Rectal smooth muscle tissue (tissue), 1 donor: ENCODE data around the gene ZNF808.
A peak's percentile ranks its signal among the peaks of the same experiment; 100 is the strongest.
"Not testable (repeated sequence)": the region's sequence is repeated elsewhere in the genome, so short reads cannot be mapped to it uniquely, and the experiment has no call there.

Source experiments
- H3K27ac ChIP-seq: one replicate; pipeline ENCODE4 v1.7.0; 2013; ENCODE audit warnings: low read depth, low read length, inconsistent platforms
- H3K27me3 ChIP-seq: one replicate; pipeline ENCODE4 v1.7.0; 2013; ENCODE audit warnings: low read length; ENCODE audit not compliant: control insufficient read depth, insufficient read depth
- H3K36me3 ChIP-seq: one replicate; pipeline ENCODE4 v1.7.0; 2013; ENCODE audit warnings: low read length; ENCODE audit not compliant: control insufficient read depth, insufficient read depth
- H3K4me1 ChIP-seq: one replicate; pipeline ENCODE4 v1.7.0; 2013; ENCODE audit warnings: low read length; ENCODE audit not compliant: control insufficient read depth, insufficient read depth
- H3K4me3 ChIP-seq: one replicate; pipeline ENCODE4 v1.7.0; 2013; ENCODE audit warnings: low read length
- H3K9ac ChIP-seq: one replicate; pipeline ENCODE4 v1.7.0; 2013; ENCODE audit warnings: low read length

ZNF808 gene

GRCh38 chr19:52570000-52570861 lies 42.8 kb downstream of the ZNF808 start, which contains the start of gene ZNF701:
Gene ZNF701 (plus strand): TSS chr19:52570287. CDS start chr19:52574148, 3,861 bp downstream.
- H3K27ac ChIP-seq = peak within 1 kb of the TSS; percentile 80

DNA sequence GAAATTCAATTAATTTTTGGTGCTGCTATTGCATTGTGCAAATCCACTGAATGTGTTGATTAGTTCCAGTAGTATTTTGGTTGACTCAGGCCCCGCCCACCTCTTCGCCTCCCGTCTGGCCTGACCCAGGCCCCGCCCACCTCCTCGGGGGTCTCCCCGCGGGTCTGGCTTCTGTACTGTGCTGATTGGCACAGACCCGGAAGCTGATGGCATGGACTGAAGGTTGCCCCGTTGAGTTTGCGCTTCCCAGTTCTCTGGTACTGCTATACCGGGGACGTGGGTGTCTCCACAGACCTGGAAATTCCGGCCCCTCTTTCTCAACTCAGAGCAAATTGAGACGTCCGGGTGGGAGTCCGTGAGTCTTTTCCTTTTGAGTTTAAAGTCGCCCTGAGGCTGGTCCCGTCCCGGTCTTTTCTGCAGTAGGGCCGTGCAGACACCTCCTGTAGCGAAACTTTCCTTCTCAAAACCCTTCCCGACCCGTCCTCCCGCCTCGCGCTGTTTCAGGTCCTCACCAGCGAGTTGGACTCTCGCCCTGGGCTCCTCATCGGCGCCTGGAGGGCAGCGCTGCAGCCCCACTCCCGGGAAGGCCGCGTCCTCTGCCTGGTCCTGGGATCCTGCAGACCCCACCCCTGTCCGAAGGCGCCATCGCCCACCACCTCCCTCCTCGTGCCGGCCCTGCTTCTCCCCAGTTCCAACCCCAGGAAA lies 57.4 kb downstream of the ZNF808 start:
- H3K4me3 ChIP-seq = no peak overlapping the region
- H3K27me3 ChIP-seq = no peaks in the 10 kb centered on the region
- H3K27ac ChIP-seq = no peak overlapping the region
- H3K9ac ChIP-seq = no peak overlapping the region
- H3K36me3 ChIP-seq = peaks cover 12% of the 10 kb centered on the region
- H3K4me1 ChIP-seq = no peaks in the 10 kb centered on the region

More at GRCh38 chr19:52570000-52570861, 42.8 kb downstream of the ZNF808 start, which contains the start of gene ZNF701:
- Histone ChIP-seq H3K4me1 (no peaks in the 10 kb centered on the region), H3K9ac (peak within 1 kb of the TSS; percentile 81), H3K4me3 (peak within 1 kb of the TSS; percentile 92), H3K27me3 (no peaks in the 10 kb centered on the region), H3K36me3 (peaks cover 14% of the 10 kb centered on the region)

DNA sequence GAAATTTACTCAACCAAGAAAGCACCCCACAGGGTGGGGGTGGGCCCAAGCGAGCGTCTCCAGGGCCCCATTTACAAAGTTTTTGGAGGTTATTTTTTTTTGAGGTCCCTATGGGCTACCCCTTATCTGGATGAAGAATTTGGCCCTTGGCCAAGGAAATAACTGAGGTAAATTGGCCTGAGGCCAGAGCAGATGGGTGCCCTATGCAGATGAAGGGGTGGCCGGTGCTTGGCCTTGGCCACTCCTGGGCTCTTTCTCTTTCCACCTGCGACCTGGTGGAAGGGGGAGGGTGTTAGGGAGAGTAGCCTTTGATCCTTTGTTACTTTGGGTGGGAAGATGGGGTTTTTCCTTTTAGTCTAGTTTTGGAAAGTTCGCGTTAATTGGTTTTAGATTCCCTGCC lies 58.1 kb downstream of the ZNF808 start:
- Histone ChIP-seq H3K9ac (no peak overlapping the region), H3K4me3 (no peak overlapping the region), H3K27me3 (no peaks in the 10 kb centered on the region), H3K27ac (no peak overlapping the region), H3K4me1 (no peaks in the 10 kb centered on the region), H3K36me3 (peaks cover 8% of the 10 kb centered on the region)

- no peak overlapping the region for H3K9ac ChIP-seq
- peaks cover 6% of the 10 kb centered on the region for H3K36me3 ChIP-seq
- no peaks in the 10 kb centered on the region for H3K27me3 ChIP-seq
- no peaks in the 10 kb centered on the region for H3K4me1 ChIP-seq
- no peak overlapping the region for H3K4me3 ChIP-seq
- H3K27ac ChIP-seq = no peak overlapping the region
Observed at GRCh38 chr19:52590728-52591127, 63.3 kb downstream of the ZNF808 start.

DNA sequence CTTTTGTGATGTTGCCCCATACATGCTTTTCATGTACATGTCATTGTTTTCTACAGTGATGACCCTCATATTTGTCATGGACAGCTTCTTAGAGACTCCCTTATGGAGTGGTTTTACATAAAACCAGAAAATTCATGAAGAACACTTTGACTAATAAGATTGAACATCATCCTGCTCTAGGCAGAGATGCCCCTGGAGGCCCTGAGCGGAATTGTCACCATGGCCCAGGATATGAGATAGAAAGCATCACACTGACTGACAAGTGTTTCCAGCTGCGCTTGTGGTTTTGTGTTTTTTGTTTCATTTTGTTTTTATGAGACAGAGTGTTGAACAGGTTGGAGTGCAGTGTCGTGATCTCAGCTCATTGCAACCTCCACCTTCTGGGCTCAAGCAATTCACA lies 64.8 kb downstream of the ZNF808 start:
- peaks cover 6% of the 10 kb centered on the region for H3K36me3 ChIP-seq
- no peak overlapping the region for H3K27ac ChIP-seq
- H3K4me3 ChIP-seq = no peak overlapping the region
- no peaks in the 10 kb centered on the region for H3K27me3 ChIP-seq
- no peaks in the 10 kb centered on the region for H3K4me1 ChIP-seq
- H3K9ac ChIP-seq = no peak overlapping the region

- not testable (repeated sequence) for H3K4me1 ChIP-seq, H3K36me3 ChIP-seq, H3K4me3 ChIP-seq, H3K27me3 ChIP-seq, H3K9ac ChIP-seq, H3K27ac ChIP-seq
Observed at GRCh38 chr19:52593441-52593840, 66.0 kb downstream of the ZNF808 start.

GRCh38 chr19:52599241-52599640 lies 71.8 kb downstream of the ZNF808 start:
- Histone ChIP-seq H3K27ac (no peak overlapping the region), H3K4me1 (no peaks in the 10 kb centered on the region), H3K36me3 (no peaks in the 10 kb centered on the region), H3K9ac (no peak overlapping the region), H3K27me3 (no peaks in the 10 kb centered on the region), H3K4me3 (no peak overlapping the region)

DNA sequence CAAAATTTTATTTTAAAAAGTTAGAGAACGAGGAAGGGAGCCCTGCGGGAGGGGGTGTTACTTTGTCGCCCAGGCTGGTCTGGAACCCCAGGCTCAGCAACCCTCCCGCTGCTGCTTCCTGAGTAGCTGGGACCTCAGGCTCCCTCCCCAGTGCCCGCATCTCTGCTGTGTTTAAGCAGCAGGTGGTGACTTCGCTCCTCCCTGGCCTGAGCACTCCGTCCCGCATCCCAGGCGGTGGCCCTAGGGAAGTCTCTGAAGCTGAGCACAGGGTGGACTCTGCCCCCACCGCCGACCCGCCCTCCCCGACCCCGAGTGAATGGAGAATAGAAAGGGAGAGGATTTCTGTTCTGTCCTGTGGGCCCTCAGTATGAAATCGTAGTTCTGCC lies 73.2 kb downstream of the ZNF808 start:
- Histone ChIP-seq H3K4me3 (peak overlapping the region; percentile 84), H3K27ac (peak overlapping the region; percentile 32), H3K27me3 (no peaks in the 10 kb centered on the region), H3K36me3 (no peaks in the 10 kb centered on the region), H3K9ac (peak overlapping the region; percentile 35), H3K4me1 (no peaks in the 10 kb centered on the region)

GRCh38 chr19:52601025-52601973 lies 73.8 kb downstream of the ZNF808 start:
- Histone ChIP-seq H3K27me3 (no peaks in the 10 kb centered on the region), H3K9ac (peak overlapping the region; percentile 52), H3K4me1 (no peaks in the 10 kb centered on the region), H3K4me3 (peak overlapping the region; percentile 84), H3K36me3 (no peaks in the 10 kb centered on the region), H3K27ac (peak overlapping the region; percentile 63)

DNA sequence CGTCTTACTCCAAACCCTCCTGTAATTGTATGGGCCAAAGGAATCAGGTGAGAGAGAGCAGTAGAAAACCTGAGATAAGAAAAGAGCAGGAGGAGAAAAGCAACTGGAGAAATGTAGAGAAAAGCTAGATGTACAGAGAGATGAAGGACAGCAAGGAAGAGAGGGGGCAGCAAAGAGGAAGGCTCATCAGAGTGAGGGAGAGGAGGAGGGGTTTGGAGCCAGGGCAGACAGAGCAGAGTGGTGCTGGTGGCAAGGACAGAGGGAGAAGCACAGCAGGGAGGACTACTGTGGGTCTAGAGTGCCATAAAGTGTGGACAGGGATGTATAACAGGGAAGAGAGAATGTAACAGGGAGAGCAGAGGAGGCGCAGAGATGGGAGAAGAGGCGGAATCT lies 74.5 kb downstream of the ZNF808 start:
- H3K4me1 ChIP-seq, H3K36me3 ChIP-seq, H3K27me3 ChIP-seq: not testable (repeated sequence)
- Histone ChIP-seq H3K4me3 (peak overlapping the region; percentile 84), H3K27ac (peak overlapping the region; percentile 63), H3K9ac (peak overlapping the region; percentile 52)

DNA sequence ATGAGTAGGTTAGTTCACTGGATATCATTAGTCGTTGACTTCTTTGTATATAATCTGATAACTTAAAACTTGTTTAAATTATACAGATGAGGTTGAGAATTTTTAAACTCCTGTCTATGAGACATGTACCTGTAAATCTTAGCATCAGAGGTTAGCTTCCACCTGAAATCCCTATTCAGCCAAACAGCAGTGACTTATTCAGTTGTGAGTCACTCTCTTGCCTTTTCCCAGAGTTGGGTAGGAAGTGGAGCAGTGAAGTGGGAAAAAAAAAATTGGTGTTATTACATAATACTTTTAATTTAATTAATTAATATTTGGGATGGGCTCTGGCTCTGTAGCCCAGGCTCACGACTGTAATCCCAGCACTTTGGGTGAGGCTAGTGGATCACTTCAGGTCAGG lies 75.5 kb downstream of the ZNF808 start:
- Histone ChIP-seq H3K9ac (no peak overlapping the region), H3K36me3 (no peaks in the 10 kb centered on the region), H3K4me3 (no peak overlapping the region), H3K4me1 (no peaks in the 10 kb centered on the region), H3K27me3 (no peaks in the 10 kb centered on the region), H3K27ac (no peak overlapping the region)
